GM18502 (cell line): Measurements from ENCODE around the gene STEAP4.

Experiments
- ATAC-seq: cut with Tn5 transposase; IDR thresholded peaks from one replicate; pipeline ENCODE4 v1.9.1; 2021; ENCODE audit warnings: mild to moderate bottlenecking; ENCODE audit not compliant: unreplicated experiment, poor library complexity

Gene STEAP4

DNA sequence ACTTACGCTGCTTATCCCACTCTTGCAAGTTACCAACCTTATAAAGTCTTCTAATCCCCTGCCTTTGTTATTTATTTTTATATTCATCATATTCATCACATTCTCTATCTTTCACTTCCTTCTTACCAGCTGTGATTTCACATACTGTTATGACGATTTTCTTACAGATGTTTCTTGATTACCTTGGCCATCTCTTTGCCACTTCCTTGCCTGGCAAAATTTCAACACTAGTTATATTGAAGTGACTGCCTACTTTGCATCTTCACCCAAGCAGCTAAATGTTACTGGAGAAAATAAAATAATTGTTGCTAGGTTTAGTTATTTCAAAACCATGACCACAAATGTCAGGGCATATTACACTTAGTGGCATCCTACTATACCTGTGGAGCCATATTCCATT lies 8.8 kb upstream of the STEAP4 start:
- no peak for ATAC-seq

DNA sequence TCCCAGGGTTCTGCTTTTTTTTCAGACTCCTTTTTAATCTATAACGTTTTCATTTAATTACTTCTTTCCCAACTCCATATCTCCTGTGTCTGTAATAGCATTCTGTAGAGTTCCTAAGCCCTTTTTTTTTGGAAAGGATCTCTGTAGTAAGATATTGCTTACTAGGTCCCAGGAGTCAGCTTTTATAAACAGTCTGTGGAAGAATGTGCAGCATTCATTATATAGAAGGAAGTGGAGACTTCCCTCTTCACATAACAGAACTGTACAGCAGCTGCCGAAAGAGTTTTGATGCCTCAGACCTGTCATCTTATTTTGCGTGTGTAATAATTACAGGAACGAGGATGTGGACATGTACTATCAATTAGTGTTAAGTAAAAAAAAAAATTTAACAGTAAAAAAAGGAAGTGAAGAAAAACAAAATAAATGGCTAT lies 7.4 kb upstream of the STEAP4 start:
- no peak for ATAC-seq

DNA sequence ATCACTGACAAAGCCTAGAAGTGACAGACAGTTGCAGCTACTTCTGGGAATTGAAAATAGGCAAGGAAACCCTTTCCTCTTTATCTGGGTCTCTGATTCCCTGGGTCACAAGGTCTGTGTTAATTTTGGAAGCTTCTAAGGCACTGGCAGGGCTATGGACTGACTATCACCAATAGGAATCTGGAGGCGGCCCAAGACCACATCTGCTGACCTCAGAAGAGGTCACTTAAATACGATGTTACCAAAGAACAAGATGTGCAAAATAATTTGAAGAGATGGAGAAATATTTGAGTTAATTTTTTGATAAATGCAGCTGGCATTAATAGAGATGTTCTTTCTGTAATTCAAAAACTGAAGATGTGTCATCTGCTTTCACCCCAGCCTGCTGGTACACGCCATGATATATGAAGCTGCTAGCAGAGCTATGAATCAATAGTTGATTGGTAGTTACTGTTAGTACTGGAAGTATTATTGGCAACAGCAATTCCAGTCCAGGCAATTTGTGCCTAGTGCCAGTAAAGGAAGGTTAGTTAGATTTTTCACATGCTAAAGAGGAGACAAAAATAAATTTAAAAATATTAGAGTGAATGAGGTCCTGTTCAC lies 5.5 kb upstream of the STEAP4 start:
- ATAC-seq: no peak

DNA sequence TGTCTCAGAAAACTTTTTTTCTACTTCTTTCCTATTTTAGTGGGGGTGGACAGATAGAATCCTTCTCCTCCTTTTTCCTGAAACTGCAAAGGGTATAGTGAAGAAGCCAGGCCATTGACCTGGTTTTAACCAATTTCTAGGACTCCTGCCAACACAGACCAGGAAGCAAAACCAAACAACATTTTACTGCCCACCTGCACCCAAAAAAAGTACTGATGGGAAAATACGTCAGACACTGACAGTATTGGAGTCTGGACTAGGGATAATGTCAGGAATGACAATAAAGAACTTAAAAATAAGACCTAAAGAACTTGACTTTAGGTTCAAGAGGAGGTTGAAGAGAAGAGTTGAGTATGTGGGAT lies 5.0 kb upstream of the STEAP4 start:
- no peak for ATAC-seq

DNA sequence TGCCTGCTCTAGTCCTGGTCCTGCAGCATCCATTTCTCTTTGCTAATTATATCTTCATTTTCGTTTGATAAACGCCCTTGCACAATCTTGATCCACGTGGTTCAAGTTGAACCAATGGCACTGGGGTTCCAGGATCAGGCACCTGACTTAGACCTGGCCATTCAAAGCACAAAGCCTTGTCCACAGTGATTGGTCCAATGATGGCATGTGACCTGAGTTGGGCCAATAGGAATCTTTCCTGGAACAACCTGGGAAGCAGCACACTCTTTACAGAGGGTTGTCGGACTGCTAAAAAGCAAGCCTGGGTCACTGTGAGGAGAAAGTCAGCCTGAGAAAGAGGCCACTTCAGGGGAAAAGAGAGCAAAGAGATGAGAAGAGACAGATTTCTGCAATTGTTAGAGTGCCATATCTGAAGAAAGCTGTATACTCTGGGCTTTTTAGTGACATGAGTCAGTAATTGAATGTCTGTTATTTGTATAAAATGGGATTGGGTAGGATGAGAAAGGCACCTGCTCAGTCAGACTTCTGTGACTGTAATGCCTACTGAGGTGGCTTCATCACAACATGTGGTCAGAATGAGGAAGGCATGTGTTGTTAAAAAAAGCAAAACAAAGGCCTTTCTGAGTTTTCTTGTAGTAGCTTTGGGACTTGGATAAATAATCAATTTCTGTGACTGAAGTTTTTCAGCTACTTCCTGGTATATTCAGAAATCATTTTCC lies 4.4 kb upstream of the STEAP4 start:
- ATAC-seq: no peak

DNA sequence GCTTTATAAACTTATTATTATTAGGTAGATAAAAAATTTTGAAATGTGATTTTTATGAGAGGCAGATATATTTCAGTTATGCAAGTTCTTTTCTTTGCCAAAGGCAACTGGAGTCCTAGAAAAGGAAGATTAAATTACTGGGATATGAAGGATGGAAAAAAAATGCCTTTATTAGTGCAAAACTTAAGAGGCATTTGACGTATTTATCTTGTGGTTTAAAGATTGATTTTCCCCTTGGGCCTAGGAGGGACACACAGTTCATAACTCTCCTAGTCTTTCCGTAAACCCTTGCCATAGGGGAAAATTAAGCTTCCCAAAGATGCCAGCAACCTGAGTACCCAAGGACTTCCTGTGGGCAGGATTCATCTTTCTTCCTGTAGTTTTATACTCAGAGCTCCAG lies 3.1 kb upstream of the STEAP4 start:
- no peak for ATAC-seq

DNA sequence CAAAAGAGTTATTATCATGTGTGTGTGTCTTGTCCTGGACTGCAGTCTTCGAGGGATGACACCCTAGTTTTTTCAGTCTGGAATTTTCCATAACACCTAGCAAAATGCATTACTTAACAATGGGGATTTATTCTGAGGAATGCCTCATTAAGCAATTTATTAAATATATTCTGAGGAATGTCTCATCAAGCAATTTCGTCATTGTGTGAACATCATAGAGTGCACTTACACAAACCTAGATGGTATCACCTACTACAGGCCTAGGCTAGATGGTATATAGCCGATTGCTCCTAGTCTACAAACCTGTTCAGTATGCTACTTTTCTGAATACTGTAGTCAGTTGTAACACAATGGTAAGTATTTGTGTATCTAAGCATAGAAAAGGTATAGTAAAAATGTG lies 1.1 kb upstream of the STEAP4 start:
- ATAC-seq: no peak

DNA sequence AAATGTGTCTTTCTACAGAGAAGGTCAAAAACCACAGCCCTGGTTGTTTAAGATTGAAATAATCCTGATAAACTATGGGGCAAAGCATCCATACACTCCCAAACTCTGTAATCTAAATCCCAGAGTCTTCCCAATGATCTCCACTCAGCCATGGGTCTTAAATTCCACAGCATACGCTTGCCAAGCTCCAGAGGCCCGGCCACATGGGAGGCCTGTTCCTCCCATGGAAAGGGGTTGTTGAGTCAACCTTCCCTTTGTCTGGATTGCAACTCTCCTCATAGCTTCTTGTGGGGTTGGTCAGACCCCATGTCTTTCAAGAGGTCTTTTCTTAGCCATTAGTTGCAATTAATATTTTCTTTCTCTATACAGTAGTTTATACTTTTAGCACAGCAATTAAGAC lies 718 bp upstream of the STEAP4 start:
- no peak for ATAC-seq

DNA sequence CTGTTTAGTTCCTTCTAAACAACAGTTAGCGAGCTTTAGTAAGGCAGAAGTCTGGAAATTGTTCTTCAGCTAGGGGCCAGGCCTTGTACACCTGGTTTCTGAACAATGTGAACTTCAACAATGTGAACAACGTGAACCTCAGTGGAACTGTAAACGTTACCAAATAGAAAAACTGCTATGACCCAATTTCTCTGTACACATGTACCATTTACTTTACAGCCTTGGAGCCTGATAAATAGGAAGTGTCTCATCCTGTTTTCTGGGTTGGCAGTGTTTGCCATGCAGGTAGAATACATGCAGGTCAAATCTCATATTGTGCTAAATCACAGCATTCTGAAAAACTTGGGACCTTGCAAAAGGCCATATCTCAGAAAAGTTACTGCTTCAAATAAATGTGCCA lies 1.6 kb downstream of the STEAP4 start:
- no peak for ATAC-seq

DNA sequence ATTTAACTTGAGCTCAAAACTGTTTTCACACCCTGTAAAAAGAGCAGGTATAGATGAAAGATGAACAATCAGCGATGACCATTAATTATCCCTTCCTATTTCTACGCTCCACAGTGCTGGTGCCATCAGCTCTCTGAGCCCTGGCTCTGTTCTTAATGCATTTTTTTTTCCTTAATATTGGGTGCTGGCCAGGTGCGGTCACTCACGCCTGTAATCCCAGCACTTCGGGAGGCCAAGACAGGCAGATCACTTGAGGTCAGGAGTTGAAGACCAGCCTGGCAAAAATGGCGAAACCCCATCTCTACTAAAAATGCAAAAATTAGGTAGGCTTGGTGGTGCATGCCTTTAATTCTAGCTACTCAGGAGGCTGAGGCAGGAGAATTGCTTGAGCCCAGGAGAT lies 4.2 kb downstream of the STEAP4 start:
- no peak for ATAC-seq

DNA sequence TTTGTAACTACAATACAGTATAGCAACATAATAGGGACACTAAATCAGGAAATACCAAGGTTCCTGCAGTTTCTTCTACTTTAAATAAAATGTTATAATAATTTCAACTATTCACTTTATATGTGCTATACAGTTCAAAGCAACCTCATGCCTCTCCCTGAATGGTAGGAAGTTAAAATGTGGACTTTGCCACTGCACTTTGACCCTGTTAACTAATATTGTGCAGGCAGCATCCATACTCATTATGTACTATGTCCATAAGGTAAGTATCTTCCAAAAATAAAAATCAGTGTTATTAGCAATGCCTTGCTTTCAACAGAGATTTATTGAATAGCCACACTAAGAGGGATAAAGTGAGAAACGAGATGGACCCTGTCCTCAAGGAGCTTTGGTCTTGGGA lies 4.8 kb downstream of the STEAP4 start:
- ATAC-seq: no peak

DNA sequence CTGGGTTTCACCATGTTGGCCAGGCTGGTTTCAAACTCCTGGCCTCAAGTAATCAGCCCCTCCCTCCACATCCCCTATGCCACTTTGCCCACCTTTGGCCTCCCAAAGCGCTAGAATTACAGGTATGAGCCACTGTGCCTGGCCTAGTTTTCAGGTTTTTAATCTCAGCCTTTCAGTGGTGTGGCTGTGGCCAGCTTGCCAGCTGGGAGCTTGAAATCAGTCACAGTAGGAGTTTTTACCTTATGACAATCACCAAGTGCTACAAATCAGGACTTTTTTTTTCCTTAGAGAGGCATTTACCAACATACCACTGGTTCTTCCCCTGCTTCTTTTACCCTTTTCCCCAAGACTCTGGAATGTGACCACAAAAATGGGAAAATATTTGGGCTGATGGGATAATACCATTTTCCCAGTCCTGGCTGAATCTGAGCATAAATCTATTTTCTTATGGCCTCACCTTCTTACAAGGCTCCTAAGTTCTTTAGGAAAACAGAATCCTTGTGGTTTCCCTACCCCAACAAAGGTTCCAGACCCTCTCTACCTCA lies 6.2 kb downstream of the STEAP4 start:
- ATAC-seq: no peak

DNA sequence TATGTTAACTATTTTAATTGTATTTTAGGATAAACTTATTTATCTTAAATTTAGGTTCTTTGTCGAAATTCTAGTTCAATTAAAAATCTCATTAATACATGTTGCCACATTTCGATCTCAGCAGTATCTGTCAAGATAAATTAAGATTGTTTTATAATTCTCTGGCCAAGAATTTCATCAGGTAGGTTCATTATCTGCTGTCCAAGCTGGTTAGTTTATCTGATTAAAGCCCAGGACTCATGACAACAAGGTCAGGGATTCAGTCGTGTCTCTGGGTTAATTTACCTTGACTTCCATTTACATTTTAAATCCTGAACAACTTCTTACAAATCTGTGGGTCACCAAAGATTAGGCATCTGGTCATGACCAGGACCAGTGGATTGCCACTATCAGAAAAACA lies 7.6 kb downstream of the STEAP4 start:
- ATAC-seq: no peak

DNA sequence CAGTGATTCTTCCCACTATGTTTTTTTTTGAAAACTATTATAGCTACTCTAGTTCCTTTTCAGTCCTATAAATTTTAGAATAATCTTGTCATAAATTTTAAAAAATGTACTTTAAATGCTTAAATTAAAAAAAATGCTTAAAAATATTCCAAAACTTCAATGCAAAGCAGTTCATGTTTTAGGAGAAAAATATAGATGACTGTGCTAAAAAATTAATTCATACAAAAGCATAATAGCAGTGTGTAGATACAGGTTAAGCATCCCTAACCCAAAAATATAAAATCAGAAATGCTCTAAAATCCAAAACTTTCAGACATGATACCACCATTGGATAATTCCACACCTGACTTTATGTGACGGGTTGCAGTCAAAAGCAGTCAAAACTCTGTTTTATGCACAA lies 12.8 kb downstream of the STEAP4 start:
- no peak for ATAC-seq

DNA sequence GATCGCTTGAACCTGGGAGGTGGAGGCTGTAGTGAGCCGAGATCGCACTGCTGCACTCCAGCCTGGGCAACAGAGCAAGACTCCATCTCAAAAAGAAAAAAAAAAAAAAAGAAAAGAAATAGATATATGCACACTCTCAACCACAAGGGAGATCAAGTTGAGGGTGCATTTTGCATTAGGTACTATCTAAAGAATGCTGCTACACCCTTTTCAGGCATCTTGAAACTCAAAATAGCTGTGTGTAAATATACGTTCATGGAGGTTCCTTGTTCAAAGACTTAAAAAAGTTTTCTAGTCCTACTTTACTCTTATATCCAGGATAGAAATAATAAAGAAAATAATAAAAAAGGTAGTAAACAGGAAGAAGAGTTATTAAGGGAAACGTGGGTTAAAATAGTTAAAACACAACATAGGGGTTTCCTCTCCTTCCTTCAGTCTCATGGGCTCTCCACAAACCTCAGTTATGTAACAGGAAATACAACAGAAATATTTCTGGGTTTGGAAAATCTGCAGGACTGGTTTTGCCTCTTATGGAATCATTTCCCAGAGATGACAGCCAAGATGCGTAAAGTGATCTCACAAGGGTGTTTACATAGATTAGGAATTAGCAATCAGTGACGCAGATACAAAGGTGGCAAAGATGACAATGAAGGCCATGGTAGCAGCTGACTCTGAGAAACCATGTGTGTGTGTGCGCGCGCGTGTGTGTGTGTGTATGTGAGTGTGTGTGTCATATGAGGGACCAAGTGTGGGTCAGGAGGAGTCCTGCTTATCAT lies 15.1 kb downstream of the STEAP4 start:
- ATAC-seq: no peak

DNA sequence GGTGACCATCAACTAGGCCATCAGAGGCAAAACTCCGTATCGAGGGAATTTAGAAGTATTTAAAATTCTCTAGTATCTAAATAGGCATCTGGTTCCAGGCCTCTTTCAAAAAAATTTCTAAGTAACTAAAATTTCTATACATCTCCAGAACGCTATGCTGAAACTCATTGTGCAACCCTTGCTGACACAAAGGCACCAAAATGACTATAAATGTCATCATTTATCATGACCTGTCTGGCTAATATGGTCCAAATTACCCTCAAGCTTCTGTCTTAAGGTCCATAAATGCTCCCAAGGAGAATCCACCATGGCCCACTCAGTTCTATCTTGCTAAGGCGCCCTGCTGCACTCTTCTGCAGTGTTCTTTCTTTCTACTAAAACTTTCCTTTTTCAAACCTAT lies 16.2 kb downstream of the STEAP4 start:
- no peak for ATAC-seq

DNA sequence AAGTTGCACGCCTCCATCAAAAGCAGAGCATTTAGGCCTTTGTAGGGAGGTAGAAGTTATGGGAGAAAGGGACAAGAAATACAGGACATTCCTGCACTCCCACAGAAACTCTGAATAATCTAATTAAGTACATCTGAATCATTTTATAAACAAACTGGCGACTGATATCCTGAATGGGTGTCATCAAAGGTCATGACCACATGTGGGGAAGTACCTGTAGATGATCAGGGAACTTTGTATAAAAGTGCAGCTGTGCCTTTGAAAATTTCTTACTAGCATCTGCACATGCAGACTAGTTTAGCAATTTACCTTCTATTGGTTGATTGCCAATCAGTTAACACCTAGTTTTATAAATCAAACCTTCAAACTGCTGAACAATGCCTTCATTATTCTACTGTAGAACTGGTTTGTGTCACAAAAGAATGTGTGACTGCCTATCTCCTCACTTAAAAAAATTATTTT lies 17.1 kb downstream of the STEAP4 start:
- ATAC-seq: no peak

DNA sequence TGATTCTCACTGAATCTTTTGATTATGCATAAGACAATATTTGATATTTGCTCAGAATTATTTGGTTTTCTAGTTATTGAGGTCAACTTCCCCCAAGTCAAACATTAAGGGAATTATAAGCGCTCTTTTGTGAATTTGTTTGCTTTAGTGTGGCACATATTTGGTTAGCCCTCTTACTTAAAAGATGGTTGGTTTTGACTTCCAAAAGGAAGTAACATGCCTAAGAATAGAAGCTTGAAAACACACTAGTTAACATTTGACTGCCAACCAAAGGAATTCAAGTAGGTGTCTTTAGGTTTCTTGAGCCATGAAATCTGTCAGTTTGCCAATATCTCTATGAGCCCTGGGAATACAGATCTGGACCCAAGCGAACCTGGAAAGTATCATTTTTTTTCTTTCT lies 24.9 kb downstream of the STEAP4 start:
- no peak for ATAC-seq

DNA sequence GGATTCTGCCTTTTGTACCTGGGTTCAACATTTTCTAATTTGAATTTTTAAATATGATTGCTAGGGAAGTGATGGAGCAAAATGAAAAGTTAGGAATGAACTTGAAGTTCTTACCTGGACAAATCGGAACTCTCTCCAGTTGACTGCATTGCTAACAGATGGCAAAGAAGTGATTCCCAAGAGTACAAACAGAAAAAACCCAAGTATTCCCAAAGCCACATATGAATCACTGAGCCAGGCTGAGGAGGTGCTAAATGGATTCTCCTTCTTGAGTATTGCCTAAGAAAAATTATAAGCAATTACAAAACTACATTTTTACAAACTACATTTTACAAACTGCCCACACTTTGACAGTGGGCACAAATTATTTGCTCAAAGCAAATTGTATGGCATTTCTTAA lies 25.9 kb downstream of the STEAP4 start:
- no peak for ATAC-seq

DNA sequence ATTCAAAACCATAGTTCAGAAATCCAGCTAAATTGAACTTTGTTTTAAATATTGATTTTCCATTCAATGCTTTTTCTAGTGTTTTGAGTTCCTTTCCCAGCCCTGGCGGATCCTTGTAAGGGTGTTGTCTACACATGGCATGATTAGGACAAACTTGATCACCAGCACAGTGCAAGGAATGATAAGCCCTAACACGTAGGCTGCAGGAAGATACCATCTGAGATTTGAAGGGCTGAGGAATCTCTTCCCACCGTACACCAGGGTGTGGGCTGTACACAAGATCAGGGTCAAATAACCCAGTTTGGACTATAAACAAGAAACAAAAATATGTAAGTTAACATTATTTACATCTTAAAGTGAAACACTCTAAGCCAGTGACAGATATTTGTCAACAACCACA lies 27.4 kb downstream of the STEAP4 start:
- ATAC-seq: no peak

DNA sequence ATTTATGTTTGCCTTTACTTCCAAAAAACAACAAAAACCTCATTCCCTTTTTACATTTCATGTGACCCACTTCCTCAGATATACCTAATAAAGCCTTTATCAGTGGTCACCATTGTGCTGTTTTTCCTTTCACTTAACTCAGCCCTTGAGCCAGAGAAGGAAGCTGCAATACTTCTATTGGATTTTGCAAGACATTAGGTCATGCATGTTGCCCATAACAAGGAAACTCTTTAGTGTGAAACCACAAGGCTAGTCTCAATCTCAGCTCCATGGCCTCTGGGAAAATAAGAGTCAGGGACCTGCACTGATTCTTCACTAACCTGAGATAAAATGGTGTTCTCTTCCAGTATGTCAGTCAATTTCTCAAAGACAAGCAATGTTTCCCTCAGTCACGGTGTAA lies 27.8 kb downstream of the STEAP4 start:
- ATAC-seq: no peak
